ENCODE results near the gene XK.
"Not testable (repeated sequence)": the region's sequence is repeated elsewhere in the genome, so short reads cannot be mapped to it uniquely, and the experiment has no call there.

The XK gene, protein sequence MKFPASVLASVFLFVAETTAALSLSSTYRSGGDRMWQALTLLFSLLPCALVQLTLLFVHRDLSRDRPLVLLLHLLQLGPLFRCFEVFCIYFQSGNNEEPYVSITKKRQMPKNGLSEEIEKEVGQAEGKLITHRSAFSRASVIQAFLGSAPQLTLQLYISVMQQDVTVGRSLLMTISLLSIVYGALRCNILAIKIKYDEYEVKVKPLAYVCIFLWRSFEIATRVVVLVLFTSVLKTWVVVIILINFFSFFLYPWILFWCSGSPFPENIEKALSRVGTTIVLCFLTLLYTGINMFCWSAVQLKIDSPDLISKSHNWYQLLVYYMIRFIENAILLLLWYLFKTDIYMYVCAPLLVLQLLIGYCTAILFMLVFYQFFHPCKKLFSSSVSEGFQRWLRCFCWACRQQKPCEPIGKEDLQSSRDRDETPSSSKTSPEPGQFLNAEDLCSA

DNA sequence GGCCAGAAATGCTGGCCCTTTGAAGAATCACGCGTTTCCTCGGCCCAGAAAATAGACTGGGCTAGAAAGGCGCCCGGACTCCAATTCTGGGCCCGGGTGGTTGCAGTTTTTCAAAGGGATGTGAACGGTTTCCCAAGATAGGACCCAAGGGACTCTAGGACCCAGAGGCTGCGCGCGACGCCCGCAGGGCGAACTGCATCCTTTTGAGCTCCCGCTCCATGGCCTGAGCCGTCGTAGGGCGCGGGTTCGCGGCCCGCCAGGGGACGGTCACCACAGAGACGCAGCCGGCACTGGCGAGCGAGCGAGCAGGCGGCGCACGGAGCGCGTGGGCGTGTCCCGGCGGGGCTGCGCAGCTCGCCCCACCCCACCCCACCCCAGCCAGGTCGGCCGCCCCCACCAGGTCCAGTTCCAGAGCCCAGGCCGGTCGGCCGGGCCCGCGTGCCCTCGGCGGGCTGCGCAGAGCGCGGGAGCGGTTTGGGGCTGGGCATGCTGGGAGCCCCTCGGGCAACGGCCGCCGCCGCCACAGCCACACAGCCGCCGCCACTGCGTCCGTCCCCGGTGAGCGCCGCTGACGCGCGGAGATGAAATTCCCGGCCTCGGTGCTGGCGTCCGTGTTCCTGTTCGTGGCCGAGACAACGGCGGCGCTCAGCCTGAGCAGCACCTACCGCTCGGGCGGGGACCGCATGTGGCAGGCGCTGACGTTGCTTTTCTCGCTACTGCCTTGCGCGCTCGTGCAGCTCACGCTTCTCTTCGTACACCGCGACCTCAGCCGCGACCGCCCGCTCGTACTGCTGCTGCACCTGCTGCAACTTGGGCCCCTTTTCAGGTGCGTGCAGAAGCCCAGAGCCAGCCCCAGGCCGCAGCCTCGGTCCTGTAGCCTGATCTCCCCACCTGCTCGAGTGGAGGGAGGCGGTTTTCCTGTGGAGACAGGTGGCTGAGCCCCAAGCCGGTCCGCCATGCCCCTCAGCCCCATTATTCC lies at the start of gene XK:
Gene XK (plus strand): TSS at position 411 of the 979 bp plus-strand sequence. CDS start 171 bp downstream, at position 582.
- FAIRE-seq, result no peak

DNA sequence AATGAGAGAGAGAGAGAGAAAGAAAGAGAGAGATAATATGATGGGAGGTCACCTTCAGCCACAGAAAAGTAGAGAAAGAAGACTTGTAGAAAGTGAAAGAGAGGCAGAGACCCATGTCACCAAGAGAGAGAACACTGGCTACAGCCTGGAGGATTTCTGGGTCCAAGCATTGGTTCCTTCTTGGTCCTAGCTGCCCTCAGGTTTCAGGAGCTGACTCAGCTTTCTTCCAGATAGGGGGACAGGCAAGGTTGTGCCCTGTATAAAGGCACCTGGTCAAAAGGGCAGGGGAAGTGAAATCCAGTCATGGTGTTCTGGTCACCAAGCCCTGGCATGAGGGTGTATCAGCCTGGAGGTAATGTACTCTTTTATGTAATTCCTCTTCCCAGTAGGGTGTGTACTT lies 47.5 kb upstream of the XK start:
- FAIRE-seq, result no peak

DNA sequence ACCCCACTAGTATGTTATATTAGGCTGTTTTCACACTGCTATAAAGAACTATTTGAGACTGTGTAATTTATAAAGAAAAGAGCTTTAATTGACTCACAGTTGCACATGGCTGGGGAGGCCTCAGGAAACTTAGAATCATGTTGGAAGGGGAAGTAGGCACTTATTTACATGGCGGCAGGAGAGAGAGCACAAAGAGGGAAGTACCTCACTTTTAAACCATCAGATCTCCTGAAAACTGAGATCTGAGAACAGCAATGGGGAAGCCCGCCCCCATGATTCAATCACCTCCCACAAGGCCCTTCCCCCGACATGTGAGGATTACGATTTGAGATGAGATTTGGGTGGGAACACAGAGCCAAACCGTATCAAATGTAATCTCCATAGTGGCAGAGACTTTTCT lies 45.4 kb upstream of the XK start:
- no peak for FAIRE-seq

DNA sequence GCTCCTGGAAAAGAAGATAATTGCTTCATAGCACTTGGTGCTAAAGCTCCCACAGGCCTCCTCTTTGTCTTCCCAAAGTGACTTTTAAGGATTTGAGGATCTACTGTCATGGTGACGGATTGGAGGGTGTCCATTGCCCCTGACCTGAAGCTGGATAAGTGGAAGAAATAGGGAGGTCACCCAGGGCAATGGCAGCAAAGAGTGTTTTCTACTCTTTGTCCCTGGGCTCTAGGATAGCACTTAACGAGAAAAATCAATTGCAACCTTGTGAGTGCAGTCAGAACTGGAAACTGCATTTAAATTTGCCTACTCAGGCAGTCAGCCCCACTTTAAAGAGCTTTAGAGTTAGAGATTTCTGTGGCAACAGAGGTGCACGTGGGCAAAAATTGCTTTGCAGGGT lies 43.7 kb upstream of the XK start:
- no peak for FAIRE-seq

DNA sequence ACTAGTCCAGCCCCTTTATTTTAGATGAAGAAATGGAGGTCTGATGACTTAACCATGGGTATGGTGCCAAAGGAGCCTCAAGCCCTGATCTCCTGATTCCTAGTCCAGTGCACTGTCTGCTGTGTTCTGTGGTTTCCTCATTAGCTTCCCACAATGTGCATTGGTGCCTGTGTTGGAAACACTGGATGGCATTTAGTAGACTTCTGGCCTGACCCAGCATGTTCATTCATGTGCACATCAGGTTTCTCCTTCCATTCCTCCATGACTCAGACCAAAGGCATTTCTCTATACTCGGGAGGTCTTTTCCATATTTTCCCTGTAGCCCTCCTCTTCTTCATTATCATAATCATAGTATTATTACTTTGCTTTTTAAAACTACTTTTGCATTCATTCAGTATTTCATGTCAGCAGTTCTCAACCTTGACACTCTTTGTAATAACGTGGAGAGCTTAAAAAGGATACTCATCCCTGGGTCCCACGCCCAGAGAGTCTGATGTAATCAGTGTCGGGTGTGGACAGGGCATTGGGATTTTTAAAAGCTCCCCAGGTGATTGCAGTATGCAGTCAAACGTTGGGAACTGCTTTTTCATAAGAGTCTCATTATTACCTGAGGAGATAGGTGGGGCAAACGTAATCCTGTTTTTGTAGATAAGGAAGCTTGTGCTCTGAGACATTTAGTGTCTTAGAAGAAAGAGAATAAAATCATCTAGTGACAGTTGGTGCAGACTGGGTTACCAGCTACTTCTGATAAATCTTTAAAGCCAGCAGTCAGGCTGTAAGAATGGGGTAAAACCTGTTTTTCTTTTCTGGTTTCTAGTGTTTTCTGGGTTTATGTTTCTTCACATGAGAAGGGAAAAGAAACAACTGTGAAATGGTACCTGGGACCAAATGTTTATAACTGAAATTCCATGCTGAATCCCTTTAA lies 40.9 kb upstream of the XK start:
- FAIRE-seq, result no peak

DNA sequence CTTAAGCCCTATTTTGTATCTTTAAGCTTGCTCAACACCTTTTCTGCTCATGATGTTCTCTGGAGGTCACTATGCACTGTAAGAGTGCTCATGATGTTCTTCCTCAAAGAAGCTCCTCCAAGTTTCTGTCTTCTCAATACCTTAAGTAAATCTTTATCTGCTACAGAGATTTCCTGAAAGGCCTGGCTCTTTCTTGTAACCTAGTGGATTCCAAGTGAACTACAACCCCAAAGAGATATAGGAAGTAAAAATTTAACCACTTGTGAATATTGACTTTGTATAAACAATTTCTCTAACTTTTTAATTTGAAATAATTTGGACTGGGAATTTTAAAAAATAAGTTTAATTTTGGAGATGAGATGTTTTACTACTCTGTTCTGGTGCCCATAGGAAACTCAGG lies 39.3 kb upstream of the XK start:
- FAIRE-seq, result no peak

DNA sequence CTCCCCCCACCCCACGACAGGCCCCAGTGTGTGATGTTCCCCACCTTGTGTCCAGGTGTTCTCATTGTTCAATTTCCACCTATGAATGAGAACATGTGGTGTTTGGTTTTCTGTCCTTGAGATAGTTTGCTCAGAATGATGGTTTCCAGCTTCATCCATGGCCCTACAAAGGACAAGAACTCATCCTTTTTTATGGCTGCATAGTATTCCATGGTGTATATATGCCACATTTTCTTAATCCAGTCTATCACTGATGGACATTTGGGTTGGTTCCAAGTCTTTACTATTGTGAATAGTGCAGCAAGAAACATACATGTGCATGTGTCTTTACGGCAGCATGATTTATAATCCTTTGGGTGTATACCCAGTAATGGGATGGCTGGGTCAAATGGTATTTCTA lies 34.7 kb upstream of the XK start:
- not testable (repeated sequence) for FAIRE-seq

DNA sequence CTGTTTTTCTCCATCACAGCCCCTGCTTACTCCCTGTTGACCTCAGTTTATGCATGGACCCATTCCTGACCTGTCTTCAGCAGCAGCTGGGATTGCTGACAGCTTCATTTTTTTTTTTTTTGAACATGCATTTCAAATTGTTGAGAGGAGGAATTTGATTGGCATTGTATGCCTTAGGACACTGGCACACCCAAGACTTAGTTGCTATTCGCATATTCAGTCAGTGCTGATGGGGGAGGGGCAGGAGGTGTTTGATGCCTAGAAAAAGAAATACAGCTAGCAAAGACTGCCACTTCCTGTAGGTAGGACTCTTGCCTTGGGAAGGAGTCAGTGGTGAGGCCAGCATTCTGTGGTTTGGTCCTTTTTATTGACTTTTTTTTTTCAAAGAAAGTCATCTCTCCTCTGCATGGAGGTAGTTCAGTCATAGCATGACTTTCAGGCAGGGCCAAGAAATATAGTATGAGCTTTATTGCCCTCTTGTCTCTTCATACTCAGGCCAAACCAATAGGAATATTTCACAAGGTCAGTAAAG lies 33.6 kb upstream of the XK start:
- no peak for FAIRE-seq

DNA sequence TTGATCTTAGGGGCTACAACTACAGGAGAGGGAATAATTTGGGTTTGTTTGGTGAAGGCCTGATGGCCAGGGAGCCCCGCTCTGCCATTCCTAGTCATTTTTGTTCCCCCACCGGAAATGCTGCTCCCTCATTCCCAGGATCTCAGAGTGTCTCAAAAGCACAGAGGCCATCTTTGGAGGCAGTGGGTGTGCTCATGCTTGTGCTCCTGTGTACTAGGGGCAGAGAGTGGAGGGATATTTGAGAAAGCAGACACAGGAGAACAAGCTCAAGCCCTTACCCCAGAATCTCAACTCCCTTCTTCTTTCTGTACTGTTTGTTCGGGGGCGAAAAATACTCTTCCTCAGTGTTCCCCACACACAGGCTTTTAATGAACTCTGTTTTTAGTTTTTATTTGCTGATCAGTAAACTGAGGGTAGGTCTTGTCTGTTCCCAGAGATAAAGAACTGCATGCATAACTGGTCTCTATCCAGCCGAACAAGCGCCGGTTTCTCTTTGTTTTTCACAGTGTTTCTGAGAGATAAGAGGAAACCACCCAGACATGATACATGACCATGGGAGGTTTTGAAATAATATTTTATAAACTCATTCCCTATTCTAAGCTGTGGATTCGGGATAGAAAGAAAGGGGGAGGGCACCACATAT lies 32.9 kb upstream of the XK start:
- FAIRE-seq, result no peak

DNA sequence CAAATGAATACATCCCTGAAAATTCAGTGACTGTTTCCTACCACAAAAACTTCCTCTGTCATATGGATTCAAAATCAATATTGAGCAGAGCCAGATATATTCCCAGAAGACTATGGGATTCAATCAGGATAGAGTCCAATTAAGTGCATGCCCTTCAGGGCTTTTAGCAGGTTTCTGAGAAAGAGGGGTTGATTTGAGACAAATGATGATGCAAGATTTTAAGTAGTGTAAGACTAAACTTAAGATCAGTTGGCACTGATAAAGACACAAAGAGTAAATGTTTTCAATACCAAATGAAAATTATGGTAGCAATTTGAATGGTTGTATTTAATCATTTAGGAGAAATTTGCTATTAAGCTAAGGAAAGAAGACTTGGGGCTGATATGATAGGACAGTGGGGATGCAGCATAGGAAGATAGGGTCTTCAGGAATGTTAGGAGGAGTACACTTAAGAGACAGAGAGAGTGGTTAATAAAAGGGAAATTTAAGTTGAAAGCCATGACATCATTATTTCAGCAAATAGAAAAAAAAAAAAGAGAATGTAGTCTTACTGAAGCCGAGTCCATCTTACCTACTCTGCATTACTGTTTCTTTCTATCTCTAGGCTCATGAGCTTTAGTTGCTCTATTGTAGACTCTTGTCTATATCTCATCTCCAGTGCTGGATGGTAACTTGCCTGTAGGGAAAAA lies 32.0 kb upstream of the XK start:
- no peak for FAIRE-seq

DNA sequence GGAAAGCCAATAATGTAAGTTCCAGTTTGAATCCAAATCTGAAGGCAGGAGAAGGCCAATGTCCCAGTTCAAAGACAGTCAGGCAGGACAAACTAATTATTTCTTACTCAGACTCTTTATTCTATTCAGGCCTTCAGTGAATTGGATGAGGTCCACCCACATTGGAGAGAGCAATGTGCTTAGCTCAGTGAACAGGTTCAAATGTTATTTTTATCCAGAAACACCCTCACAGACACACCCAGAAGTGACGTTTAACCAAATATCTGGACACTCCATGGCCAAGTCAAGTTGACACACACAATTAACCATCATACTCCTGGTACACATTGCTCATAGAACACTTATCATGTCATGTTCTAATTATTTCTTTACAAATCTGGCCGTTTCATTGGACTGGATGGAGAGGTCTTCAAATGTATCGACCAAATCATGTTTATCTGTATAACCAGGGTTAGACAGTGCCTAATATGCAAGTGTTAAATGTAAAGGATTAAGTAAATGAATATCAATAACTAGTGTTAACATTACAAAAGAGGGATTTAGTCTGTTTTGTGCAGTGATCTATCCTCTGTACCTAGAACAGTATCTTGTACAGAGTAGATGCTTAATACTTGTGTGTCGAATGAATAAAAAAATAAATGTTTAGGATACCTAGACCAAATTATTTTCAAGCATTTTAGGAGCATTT lies 27.1 kb upstream of the XK start:
- FAIRE-seq, result no peak

DNA sequence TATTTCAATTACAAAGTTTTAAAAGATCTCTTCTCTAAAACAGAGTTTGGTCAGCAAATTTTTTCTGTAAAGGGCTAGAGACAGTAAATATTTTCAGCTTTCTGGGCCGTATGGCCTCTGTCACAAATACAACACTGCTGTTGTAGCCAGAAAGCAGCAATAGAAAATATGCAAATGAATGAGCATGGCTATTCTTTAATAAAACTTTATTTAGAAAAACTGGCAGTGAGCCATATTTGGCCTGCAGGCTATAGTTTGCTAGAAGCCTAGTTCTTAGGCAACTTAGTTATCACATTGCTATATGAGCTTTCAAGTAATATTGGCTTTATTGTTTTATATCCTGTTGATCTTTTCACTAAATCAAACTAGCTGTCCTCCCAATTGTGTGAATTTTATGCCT lies 26.5 kb upstream of the XK start:
- FAIRE-seq, result no peak

DNA sequence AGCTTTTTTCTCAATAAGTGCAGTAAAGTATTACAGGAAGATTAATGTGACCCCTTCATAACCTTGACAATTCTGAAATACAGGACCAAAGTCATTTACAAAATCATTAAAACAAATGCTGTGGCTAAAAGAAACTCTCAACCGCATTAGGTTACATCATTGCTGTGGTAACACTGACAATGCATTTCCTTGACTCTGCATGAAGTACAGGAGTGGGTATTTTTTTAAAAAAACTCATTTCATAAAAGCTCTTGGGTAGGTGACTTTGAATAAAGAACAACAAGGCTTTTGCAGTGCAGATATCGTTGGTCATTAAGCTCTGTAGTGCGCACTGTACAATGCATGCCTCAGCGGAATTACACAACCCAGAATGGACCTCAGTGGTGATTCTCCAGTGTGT lies 23.4 kb upstream of the XK start:
- FAIRE-seq, result no peak

DNA sequence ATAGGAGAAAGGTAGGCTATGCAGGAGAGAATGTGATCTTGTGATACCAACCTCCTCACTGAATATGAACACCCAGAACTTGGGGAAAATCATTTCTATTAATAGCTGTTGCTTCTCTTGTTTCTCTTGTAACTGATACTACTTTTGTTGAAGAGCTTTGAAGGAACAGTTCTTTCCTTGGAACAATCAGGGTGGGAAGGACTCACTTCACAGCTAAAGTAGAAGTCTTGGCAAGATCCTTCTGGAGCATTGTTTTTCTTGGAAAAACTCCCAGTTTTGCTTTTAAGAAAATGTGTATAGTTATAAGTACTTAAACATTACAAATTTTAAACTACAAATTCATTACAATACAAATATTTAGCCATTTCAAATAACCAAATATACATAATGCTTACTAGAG lies 19.1 kb upstream of the XK start:
- no peak for FAIRE-seq

DNA sequence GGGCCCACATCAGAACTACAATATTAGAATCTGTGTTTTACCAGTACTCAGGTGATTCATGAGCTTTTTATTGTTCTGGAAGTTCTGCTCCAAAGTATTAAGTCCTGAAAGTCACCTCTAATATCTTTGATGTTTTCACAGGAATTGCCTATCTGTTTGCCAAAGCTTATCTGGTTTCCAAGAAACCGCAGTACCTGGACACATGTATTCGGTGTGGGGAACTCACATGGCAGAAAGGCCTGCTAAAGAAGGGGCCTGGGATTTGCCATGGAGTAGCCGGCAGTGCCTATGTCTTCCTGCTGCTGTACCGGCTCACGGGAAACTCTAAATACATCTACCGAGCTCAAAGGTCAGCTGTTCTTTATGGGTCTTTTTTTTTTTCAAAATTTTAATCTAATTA lies 18.4 kb upstream of the XK start:
- FAIRE-seq, result no peak

DNA sequence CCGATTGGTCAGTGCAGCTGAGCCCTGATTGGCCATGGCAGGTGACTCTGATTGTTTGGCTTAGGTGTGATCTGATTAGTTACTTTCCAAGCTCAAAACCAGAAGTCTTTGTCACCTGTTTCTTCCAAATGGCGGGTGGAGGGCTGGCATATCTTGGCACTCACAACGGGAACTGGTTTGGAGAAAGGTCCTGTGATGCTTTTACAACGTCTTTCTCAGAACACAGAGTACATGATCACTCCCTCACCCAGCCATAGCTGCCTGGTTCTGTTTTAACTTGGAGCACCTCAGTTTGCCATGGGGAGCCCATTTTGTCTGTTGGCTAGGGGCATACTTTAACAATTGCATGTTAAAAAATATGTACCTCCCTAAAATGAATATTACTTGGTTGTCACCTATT lies 13.0 kb upstream of the XK start:
- FAIRE-seq, result no peak

DNA sequence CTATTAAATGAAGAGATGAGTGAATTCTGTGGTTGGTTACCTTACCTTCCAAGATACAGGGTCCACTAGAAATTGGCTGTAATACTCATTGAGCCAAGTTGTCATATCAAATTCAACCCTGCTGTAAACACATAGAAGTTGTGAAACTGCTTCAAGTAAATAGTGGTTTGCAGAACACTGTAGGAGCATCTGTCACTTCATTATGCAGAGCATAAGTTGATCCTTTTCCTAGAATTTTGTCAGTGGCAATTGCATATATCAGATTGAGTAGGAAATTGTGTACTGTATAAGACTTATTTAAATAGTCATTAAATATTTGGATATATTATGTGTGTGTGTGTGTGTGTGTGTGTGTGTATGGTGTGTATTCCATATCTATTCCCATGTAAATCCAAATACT lies 8.8 kb upstream of the XK start:
- FAIRE-seq, result no peak

DNA sequence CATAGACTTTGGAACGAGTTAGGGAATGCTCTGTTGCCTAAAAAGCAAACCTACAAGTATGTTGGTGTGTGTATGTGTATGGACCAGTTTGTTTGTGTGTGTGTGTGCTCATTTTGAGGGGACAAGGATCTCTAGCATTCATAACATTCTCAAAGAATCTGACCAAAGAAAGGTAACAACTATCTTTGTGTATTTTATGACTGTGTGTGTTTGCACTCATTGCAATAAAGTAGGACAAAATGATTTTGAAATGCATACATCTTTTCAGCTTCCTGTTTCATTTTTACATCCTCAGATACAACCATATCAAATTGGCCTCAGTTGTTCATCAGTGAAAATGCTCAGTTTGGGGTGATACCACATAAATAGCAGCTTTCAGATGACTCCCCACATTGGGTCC lies 8.3 kb upstream of the XK start:
- FAIRE-seq, result no peak

DNA sequence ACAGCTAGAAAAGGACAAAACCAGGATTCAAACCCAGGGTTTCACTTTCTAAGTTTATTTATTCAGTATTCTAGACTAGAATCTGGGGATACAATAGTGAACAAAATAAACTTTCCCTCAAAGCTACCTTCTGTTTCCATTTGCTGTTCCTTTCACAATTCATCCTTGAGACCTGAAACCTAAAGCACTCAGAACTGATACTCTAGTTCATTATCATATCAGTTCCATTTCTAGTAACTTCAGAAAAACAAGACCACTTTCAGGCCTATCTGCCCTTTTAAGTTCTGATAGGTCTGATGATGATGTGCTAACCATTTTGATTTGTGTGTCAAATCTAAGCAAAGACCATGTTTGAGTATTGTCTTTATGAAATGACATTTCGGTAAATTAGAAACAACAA lies 7.8 kb upstream of the XK start:
- FAIRE-seq, result no peak

DNA sequence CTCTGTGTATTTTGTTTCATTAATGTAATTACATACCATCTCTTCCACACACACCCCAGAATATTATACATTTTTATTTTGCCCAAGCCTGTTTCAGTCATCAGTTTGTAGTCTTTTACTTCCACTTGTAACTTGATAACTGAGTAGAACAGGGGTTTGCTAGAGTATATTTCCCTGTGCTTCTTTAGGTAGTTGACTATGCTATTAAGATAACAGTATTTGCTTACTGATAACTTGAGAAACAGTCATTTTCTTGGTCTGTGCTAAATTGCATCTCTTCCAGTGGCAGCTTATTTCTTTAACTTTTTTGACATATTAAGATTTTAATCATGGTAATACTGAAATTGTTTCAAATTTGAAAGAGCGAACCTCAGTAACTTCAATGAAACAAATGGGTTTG lies 7.0 kb upstream of the XK start:
- FAIRE-seq, result no peak

DNA sequence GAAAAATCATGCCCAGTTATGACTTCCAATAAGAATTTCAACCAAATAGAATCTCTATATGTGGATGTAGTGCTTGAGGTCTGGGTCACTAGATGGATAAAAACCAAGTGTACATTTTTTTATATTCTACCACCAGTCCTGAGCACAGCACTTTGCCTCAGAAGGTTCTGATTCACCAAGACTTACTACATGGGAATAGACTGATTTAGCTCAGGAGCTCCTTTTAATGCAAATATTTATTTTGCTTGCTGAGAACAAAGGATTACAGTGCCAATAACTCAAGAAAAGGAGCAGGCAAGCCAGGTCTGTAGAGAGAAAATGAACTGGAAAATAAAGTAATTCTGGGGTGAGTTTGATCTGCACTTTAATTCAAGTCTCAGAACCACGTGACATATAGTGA lies 6.4 kb upstream of the XK start:
- no peak for FAIRE-seq

Measured in islet of Langerhans (tissue), 1 donor.